Smooth muscle cell (in vitro differentiated cells): ENCODE measurements around the gene NRXN3. TPM values are rescaled to one million over a fixed set of nuclear protein-coding genes. Genes with fewer than 3 reads are reported as not detected.

Source experiments
- DNase-seq: peaks from one replicate; lab custom pipeline; 2025; ENCODE audit not compliant: unreplicated experiment; lab: John Stamatoyannopoulos, UW
- H2AFZ ChIP-seq: fragments of 200-600 bp; sonication (generic); 2 replicates; pipeline ENCODE4 v1.6.0; 2016; ENCODE audit warnings: antibody characterized with exemption, low read depth, mild to moderate bottlenecking
- H3F3A ChIP-seq: fragments of 200-600 bp; sonication (generic); 2 replicates; pipeline ENCODE4 v1.6.0; 2017; ENCODE audit warnings: antibody characterized with exemption, low read depth
- H3K27ac ChIP-seq: fragments of 200-600 bp; sonication (generic); 2 replicates; pipeline ENCODE4 v1.5.1; 2016; ENCODE audit warnings: low read depth, mild to moderate bottlenecking
- H3K27me3 ChIP-seq: fragments of 200-600 bp; sonication (generic); 2 replicates; pipeline ENCODE4 v1.6.1; 2016; ENCODE audit warnings: low read depth, mild to moderate bottlenecking
- H3K36me3 ChIP-seq: fragments of 200-600 bp; sonication (generic); 2 replicates; pipeline ENCODE4 v1.5.1; 2016; ENCODE audit warnings: low read depth
- H3K4me1 ChIP-seq: fragments of 200-600 bp; sonication (generic); 2 replicates; pipeline ENCODE4 v1.5.1; 2016; ENCODE audit warnings: low read depth
- H3K4me2 ChIP-seq: fragments of 200-600 bp; sonication (generic); 2 replicates; pipeline ENCODE4 v1.6.0; 2016; ENCODE audit warnings: mild to moderate bottlenecking
- H3K4me3 ChIP-seq: fragments of 200-600 bp; sonication (generic); 2 replicates; pipeline ENCODE4 v1.5.1; 2016; ENCODE audit warnings: mild to moderate bottlenecking
- H3K79me2 ChIP-seq: fragments of 200-600 bp; sonication (generic); 2 replicates; pipeline ENCODE4 v1.6.0; 2016; ENCODE audit warnings: low read depth, mild to moderate bottlenecking
- H3K9ac ChIP-seq: fragments of 200-600 bp; sonication (generic); 2 replicates; pipeline ENCODE4 v1.6.0; 2016; ENCODE audit warnings: low read depth
- H3K9me3 ChIP-seq: fragments of 200-600 bp; sonication (generic); replicated peaks from 2 replicates; pipeline ENCODE4 v1.5.1; 2016; ENCODE audit warnings: low read depth
- H4K20me1 ChIP-seq: fragments of 200-600 bp; sonication (generic); 2 replicates; pipeline ENCODE4 v1.6.0; 2016; ENCODE audit warnings: low read depth
- WGBS: methylation state at CpG from one replicate; pipeline ENCODE4 v1.1.7; 2016; ENCODE audit warnings: low lambda C conversion rate; 5-methylcytosine and 5-hydroxymethylcytosine counted together
- polyA plus RNA-seq: library from polyadenylated mRNA; unstranded; fragments of >200 nt; fragmentation: Nextera tagmentation; extraction: Ambion mirVana; gene quantifications from 2 replicates; pipeline ENCODE4 v1.2.1, GENCODE V29; 2016
- total RNA-seq: library from RNA; depleted of rRNA; stranded (reverse); fragments of >200 nt; gene quantifications from 2 replicates; pipeline ENCODE4 v1.2.3, GENCODE V29; 2014
- TF ChIP-seq, protein P1 (sequence below): fragments of 200-600 bp; sonication (generic); IDR thresholded peaks from 2 replicates; pipeline ENCODE4 v1.5.1; 2017; ENCODE audit warnings: borderline replicate concordance, mild to moderate bottlenecking, antibody characterized with exemption; ENCODE audit not compliant: insufficient read depth, poor library complexity, severe bottlenecking

NRXN3 gene
- total and polyA plus RNA-seq, 2 experiments from 2014 or later, result 1.2 to 7.0 TPM

DNA sequence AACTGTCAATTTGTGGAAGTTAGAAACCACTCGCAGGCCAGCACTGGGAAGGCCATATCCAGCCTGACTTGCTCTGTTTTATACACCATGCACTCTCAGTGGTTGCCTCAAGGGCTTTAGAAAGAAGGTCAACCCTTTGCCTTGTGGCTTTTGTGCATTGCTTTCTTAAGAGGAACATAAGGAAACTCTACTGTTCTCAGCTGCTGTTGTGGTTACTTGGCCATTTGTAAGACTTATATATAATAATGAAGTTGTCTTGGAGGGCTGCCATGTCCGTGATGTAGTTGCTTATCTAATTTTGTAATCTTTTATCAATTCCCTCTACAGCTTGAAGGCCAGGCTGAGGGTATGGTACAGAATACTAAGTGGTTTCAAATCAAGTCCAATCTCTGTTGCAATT, 1403.3 kb downstream of the NRXN3 start:
- no peaks in the 10 kb centered on the region for H3K27me3 ChIP-seq
- H3K4me3 ChIP-seq, result no peak overlapping the region
- TF ChIP-seq, protein P1, sequence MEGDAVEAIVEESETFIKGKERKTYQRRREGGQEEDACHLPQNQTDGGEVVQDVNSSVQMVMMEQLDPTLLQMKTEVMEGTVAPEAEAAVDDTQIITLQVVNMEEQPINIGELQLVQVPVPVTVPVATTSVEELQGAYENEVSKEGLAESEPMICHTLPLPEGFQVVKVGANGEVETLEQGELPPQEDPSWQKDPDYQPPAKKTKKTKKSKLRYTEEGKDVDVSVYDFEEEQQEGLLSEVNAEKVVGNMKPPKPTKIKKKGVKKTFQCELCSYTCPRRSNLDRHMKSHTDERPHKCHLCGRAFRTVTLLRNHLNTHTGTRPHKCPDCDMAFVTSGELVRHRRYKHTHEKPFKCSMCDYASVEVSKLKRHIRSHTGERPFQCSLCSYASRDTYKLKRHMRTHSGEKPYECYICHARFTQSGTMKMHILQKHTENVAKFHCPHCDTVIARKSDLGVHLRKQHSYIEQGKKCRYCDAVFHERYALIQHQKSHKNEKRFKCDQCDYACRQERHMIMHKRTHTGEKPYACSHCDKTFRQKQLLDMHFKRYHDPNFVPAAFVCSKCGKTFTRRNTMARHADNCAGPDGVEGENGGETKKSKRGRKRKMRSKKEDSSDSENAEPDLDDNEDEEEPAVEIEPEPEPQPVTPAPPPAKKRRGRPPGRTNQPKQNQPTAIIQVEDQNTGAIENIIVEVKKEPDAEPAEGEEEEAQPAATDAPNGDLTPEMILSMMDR, result no peak
- H2AFZ ChIP-seq, result no peak overlapping the region
- H3K4me1 ChIP-seq, result peaks cover 43% of the 10 kb centered on the region
- H3K4me2 ChIP-seq, result no peak overlapping the region
- no peaks in the 10 kb centered on the region for H3K36me3 ChIP-seq
- no peaks in the 10 kb centered on the region for H3F3A ChIP-seq
- H3K9me3 ChIP-seq, result no peaks in the 10 kb centered on the region
- H3K9ac ChIP-seq, result no peak overlapping the region
- H3K27ac ChIP-seq, result no peak overlapping the region
- 62% methylated on average over 2 of the region's 2 CpGs for WGBS
- no peaks in the 10 kb centered on the region for H3K79me2 ChIP-seq
- H4K20me1 ChIP-seq, result no peaks in the 10 kb centered on the region
- no peak for DNase-seq

DNA sequence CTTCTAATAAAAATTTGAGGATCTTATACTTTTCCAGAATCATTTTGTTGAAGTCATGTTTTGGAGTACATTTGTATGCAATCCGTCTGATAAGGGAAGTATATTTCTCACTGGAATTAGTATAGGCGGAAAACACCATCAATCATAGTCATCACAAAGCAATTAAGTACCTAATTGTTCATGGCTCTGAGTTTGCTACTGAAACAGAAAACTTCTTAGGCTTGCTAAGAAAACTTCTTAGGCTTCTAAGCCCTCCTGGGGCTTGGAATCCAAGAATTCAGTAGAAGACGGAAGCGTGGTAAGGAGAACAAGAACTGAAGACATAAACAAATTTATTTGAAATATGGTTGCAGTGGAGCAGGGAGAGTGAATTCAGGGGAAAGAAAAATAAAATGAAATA, 1404.9 kb downstream of the NRXN3 start:
- H3K9ac ChIP-seq, result no peak overlapping the region
- H2AFZ ChIP-seq, result no peak overlapping the region
- TF ChIP-seq, protein P1, result no peak
- no peak overlapping the region for H3K4me3 ChIP-seq
- H3K36me3 ChIP-seq, result no peaks in the 10 kb centered on the region
- no peaks in the 10 kb centered on the region for H4K20me1 ChIP-seq
- no peak overlapping the region for H3K27ac ChIP-seq
- H3K79me2 ChIP-seq, result no peaks in the 10 kb centered on the region
- WGBS, result 72% methylated on average over 4 of the region's 4 CpGs
- no peak for DNase-seq
- H3F3A ChIP-seq, result no peaks in the 10 kb centered on the region
- H3K4me1 ChIP-seq, result peaks cover 44% of the 10 kb centered on the region
- H3K9me3 ChIP-seq, result no peaks in the 10 kb centered on the region
- no peak overlapping the region for H3K4me2 ChIP-seq
- H3K27me3 ChIP-seq, result no peaks in the 10 kb centered on the region

DNA sequence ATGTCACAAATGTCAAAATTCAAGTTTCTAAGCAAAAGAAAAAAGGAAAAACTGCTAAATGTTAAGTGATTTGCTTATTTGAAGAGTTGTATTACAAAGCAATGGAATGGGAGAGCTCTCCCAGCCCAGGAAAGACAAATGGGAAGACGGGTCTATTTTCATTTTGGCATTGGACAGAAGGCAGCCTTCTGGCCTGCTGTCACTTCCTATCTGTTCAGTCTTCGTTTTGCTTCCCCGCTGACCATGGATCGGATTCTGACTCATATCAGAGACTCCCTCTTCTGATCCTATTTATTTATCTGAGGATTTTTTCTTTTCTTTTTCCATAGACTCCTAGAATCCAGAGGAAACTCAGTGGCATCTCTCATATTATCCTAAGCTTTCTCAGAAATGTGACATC, 1406.3 kb downstream of the NRXN3 start:
- H3K27ac ChIP-seq, result no peak overlapping the region
- H3K36me3 ChIP-seq, result no peaks in the 10 kb centered on the region
- H4K20me1 ChIP-seq, result no peaks in the 10 kb centered on the region
- H3K79me2 ChIP-seq, result no peaks in the 10 kb centered on the region
- 50% methylated on average over 4 of the region's 4 CpGs for WGBS
- H2AFZ ChIP-seq, result no peak overlapping the region
- H3F3A ChIP-seq, result peaks cover 6% of the 10 kb centered on the region
- peaks cover 48% of the 10 kb centered on the region for H3K4me1 ChIP-seq
- no peaks in the 10 kb centered on the region for H3K9me3 ChIP-seq
- H3K4me3 ChIP-seq, result no peak overlapping the region
- no peak for DNase-seq
- H3K4me2 ChIP-seq, result no peak overlapping the region
- H3K9ac ChIP-seq, result no peak overlapping the region
- TF ChIP-seq, protein P1, result no peak
- no peaks in the 10 kb centered on the region for H3K27me3 ChIP-seq

DNA sequence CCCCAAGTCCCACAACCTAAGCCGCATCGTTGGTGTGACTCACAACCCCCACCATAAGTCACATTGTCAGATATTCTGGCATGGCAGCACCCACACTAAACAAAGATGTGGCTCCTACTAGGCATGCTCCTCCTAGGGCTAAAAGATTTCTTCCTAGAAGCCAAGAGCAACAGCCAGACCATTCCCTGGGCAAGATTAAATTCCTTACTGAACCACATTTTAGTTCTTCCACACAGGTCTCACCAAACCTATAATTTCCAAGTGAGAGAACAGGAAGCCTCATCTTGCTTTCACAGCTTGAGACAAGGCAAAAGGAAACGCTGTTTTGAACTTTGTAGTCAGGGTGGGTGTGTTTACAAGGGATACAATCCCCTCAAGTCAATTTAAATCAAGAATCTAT, 1408.3 kb downstream of the NRXN3 start:
- Histone ChIP-seq H3K9ac (no peak overlapping the region), H3K36me3 (no peaks in the 10 kb centered on the region), H3F3A (peaks cover 9% of the 10 kb centered on the region), H2AFZ (no peak overlapping the region), H4K20me1 (no peaks in the 10 kb centered on the region), H3K4me2 (no peak overlapping the region), H3K9me3 (no peaks in the 10 kb centered on the region), H3K27me3 (no peaks in the 10 kb centered on the region), H3K79me2 (no peaks in the 10 kb centered on the region), H3K4me1 (peaks cover 57% of the 10 kb centered on the region), H3K4me3 (no peak overlapping the region), H3K27ac (peak overlapping the region; percentile 14)
- TF ChIP-seq, protein P1, result no peak
- no peak for DNase-seq
- WGBS, result 62% methylated on average over 3 of the region's 3 CpGs
